ENCODE results near the gene TCF3.

The TCF3 gene

DNA sequence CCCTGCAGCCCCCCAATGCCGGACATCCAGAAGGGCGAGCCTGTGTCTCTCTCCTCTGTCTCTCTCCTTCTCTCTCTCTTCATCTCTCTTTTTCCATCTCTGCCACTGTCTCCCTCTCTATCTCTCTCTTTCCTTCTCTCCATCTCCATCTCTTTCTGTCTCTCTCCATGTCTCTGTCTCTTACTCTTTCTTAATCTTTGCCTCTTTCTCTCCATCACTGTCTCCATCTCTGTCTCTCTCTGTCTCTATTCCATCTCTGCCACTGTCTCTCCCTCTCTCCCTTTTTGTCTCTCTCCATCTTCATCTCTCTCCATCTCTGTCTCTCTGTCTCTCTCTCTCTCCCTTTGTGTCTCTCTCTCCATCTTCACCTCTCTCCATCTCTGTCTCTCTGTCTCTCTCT, 25.7 kb upstream of the TCF3 start:
- H3K4me3 ChIP-seq (ENCODE audit: low read length) = no peak overlapping the region
- no peak for DNase-seq (ENCODE audit: low read depth)
- TF ChIP-seq, protein P1, sequence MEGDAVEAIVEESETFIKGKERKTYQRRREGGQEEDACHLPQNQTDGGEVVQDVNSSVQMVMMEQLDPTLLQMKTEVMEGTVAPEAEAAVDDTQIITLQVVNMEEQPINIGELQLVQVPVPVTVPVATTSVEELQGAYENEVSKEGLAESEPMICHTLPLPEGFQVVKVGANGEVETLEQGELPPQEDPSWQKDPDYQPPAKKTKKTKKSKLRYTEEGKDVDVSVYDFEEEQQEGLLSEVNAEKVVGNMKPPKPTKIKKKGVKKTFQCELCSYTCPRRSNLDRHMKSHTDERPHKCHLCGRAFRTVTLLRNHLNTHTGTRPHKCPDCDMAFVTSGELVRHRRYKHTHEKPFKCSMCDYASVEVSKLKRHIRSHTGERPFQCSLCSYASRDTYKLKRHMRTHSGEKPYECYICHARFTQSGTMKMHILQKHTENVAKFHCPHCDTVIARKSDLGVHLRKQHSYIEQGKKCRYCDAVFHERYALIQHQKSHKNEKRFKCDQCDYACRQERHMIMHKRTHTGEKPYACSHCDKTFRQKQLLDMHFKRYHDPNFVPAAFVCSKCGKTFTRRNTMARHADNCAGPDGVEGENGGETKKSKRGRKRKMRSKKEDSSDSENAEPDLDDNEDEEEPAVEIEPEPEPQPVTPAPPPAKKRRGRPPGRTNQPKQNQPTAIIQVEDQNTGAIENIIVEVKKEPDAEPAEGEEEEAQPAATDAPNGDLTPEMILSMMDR (conservative IDR thresholded peaks at IDR 0.05; ENCODE audit: low read length) = no peak

DNA sequence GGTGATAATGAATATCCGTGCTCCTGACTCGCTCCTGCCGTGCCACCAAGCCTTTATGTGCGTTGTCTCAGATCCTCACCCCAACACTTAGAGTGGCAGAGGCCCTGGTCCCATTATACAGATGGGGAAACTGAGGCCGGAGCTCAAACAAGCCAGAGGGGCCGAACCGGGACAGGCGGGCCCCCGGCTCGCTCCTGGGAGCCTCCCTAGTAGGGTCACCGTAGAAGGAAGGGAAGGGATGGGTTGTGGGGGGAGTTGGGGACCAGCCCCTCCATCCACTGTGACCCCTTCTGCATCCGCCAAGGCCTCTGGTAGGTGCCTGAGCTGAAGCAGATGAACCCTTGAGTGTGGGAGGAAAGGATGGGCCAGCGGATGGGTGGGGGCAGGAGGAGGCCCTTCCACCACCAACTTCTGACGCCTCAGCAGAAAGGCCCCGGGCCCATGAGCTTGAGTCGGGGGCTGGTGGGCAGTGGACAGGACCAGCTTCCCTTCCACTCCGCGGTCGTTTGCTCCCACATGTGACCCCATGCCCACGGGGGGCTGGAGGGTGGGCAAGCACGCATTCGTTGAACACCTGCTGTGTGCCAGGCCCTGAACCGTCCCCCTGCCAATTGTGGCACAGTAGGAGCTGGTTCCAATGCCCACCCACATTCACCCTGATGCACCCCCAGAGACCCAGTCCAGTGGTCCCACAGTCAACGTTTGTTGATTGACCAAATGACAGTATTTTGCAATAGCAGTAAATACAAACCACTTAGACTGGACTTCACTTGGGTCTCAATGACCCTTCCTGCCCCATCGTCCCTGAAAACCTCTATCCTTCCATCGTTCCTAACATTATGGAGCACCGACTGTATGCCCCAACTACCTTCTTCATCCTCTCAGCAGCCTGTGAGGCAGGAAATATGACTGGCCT, 24.2 kb upstream of the TCF3 start:
- TF ChIP-seq, protein P1 (conservative IDR thresholded peaks at IDR 0.05; ENCODE audit: low read length) = no peak
- no peak overlapping the region for H3K4me3 ChIP-seq (ENCODE audit: low read length)
- no peak for DNase-seq (ENCODE audit: low read depth)

DNA sequence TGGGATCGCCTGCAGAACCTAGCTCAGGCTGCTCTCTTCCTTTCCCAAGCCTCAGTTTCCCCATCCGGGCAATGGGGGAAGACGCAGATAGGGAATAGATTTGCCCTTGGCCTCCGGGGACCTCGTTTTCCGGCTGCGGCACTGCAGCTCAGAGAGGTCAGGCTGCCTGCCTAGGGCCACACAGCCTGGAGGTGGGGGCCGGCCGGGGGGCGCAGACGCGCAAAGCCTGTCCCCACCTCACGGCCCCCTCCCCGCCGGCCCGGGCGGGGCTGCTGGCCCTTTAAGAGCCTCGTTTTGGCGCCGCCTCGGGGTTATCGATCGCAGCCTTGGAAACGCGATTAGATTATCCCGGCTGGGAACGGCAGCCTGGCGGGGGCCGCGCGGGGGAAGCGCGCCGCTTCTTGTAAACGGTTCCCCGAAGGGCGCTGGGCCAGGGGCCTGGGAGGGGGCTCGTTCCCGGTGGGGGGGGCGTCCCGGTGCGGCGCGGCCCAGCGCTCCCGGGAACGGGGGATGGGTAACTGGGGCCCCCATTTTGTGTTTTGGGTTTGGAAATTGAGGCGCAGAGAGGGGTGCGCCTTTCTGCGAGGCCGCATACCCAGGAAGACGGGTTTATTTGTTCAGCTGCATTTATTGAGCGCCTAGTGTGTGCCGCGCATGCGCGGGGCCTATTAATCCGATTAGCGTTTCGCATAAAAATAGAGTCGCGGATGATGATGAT, 23.4 kb upstream of the TCF3 start:
- TF ChIP-seq, protein P1 (conservative IDR thresholded peaks at IDR 0.05; ENCODE audit: low read length) = no peak
- no peak overlapping the region for H3K4me3 ChIP-seq (ENCODE audit: low read length)
- no peak for DNase-seq (ENCODE audit: low read depth)

DNA sequence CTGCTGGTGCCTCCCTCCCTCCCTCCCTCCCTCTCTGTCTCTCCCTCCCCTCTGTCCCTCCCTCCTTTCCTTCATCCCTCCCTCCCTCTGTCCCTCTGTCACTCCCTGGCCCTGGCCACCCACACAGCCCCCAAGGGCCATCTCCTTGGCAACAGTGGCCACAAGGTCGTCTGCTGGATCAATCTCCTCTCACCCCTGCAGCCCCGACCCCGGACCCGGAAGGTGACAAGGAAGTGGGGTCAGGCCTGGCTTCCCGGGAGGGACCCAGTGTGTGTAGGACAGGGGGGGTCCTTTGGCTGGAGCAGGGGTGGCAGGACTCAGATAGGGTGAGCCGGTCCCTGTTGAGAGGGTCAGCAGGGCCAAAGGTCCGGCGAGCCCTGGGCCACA, 21.9 kb upstream of the TCF3 start:
- no peak overlapping the region for H3K4me3 ChIP-seq (ENCODE audit: low read length)
- DNase-seq (ENCODE audit: low read depth) = no peak
- TF ChIP-seq, protein P1 (conservative IDR thresholded peaks at IDR 0.05; ENCODE audit: low read length) = no peak

DNA sequence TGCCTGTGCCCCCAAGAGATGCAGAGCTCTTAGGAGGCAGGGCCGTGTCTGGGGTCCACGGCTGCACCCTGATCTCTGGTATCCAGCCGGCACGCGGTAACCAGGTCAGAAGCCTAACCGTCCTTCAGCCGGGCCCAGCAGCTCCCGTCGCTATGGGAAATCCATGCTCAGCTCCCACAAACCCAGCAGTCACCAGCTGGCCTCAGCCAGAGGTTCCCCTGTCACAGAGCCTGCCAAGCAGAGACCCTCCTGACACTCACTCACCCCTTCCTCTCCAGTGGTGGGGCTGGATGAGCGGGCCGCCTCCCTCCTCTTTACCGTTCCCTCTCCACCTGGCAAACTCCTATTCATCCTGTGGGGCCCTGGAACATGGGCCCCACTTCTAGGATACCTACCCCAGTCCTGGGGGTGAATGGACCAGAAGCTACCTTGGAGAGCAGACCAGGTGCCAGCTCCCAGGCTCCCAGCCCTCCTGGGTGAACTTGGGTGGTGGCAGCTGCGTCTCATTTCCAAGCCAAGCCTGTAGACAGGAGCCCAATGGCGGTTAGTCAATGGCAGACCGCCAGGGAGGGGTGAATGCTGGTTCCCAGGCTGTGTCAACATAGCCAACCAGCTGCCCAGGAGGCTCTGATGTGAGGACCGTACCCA, 21.4 kb upstream of the TCF3 start:
- TF ChIP-seq, protein P1 (conservative IDR thresholded peaks at IDR 0.05; ENCODE audit: low read length) = no peak
- no peak overlapping the region for H3K4me3 ChIP-seq (ENCODE audit: low read length)
- no peak for DNase-seq (ENCODE audit: low read depth)

DNA sequence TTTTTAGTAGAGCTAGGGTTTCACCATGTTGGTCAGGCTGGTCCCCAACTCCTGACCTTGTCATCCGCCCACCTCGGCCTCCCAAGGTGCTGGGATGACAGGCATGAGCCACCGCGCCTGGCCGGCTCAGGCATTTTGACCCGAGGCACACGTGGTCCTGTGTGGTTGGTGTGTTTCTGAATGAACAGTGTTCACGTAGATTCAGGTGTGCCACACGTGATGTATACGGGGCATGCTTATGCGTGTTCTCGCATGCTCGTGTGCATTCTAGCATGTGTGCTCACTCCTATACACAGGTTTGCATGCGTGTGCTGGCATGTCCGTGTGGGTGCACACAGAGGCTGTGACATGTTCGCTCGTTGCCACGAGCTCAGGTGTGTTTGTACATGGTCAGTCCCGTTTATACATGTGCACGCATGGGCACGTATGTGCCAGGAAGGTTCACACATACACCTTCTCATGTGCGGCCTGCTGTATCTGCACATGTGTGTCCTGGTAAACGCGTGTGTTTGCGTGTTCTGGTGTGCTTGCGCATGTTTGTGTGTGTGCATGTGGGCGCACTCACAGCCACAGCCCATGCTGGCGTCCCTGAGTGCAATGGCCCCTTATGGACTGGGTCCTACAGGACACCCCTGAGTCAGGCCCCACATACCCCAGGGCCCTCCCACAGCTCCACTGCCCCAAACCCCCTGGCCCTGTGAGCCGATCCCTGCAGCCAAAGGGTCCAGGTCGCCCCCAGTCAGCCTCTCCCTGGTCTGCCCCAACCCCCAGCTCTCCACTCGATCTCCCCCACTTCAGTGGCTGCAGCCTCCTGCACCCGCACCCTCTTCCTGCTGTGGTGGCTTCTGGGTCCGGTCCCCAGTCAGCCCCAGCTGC, 20.6 kb upstream of the TCF3 start:
- TF ChIP-seq, protein P1 (conservative IDR thresholded peaks at IDR 0.05; ENCODE audit: low read length) = no peak
- DNase-seq (ENCODE audit: low read depth) = no peak
- H3K4me3 ChIP-seq (ENCODE audit: low read length) = no peak overlapping the region

All from AG10803 (cell line).